Transverse colon (tissue), 4 donors: ENCODE data around the gene CDH12.

ENCODE experiments used
- EP300 ChIP-seq: sonication (generic); formaldehyde crosslinking; IDR thresholded peaks from one replicate; pipeline ENCODE4 v1.6.1; 2017; ENCODE audit warnings: antibody characterized with exemption, low read depth
- POLR2A ChIP-seq: fragments of 450-650 bp; IDR thresholded peaks from one replicate; pipeline ENCODE4 v1.6.1; 2016; ENCODE audit warnings: antibody characterized with exemption, mild to moderate bottlenecking, moderate library complexity
- POLR2AphosphoS5 ChIP-seq, 3 donors: sonication (generic); formaldehyde crosslinking; IDR thresholded peaks; one replicate each; pipeline ENCODE4 v1.6.1; 2016; ENCODE audit warnings: antibody characterized with exemption in 3 of 3
- TF ChIP-seq, protein P1 (sequence below), 5 experiments: fragments of 200-600 bp in 3 of 5; fragments of 450-650 bp in 2 of 5; sonication (generic) in 3 of 5; IDR thresholded peaks; 1 replicate in 2 of 5; 2 replicates in 3 of 5; pipeline ENCODE4 v1.5.1; 2016 to 2017; ENCODE audit warnings: antibody characterized with exemption in 5 of 5, inconsistent platforms in 3 of 5, mild to moderate bottlenecking in 2 of 5, moderate library complexity in 1 of 5

DNA sequence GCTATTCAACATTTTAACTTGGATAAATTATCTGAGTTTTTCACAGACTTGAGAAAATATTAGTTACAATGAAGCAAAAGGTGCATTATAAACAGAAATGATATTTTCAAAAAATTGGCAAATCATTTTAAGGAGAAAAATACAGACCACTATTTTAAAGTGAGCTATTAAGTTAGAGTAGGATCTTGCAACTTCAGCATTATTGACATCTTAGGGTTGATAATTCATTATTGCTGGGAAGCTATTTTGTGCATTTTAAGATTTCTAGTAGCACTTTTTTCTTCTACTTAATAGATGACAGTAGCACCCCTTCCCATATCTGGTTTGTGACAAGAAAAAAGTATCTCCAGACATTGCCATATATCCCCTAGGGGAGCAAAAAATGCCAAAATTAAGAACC is 774.1 kb downstream of the CDH12 start:
- TF ChIP-seq, protein P1, sequence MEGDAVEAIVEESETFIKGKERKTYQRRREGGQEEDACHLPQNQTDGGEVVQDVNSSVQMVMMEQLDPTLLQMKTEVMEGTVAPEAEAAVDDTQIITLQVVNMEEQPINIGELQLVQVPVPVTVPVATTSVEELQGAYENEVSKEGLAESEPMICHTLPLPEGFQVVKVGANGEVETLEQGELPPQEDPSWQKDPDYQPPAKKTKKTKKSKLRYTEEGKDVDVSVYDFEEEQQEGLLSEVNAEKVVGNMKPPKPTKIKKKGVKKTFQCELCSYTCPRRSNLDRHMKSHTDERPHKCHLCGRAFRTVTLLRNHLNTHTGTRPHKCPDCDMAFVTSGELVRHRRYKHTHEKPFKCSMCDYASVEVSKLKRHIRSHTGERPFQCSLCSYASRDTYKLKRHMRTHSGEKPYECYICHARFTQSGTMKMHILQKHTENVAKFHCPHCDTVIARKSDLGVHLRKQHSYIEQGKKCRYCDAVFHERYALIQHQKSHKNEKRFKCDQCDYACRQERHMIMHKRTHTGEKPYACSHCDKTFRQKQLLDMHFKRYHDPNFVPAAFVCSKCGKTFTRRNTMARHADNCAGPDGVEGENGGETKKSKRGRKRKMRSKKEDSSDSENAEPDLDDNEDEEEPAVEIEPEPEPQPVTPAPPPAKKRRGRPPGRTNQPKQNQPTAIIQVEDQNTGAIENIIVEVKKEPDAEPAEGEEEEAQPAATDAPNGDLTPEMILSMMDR (IDR thresholded peaks at IDR 0.05) = no peak
- TF ChIP-seq POLR2AphosphoS5 (IDR thresholded peaks at IDR 0.05) = no peak
- no peak for TF ChIP-seq POLR2A
- TF ChIP-seq EP300 = no peak
